IPS-NIHi7 (cell line): ENCODE data around the gene MYCBPAP.

ENCODE experiments used
- DNase-seq: peaks from one replicate; pipeline ENCODE4 v3.0.0; 2012; ENCODE audit warnings: mixed read lengths; ENCODE audit errors: extremely low spot score

MYCBPAP gene

GRCh38 chr17:50491505-50491904 lies 16.7 kb upstream of the MYCBPAP start:
- DNase-seq = no peak

DNA sequence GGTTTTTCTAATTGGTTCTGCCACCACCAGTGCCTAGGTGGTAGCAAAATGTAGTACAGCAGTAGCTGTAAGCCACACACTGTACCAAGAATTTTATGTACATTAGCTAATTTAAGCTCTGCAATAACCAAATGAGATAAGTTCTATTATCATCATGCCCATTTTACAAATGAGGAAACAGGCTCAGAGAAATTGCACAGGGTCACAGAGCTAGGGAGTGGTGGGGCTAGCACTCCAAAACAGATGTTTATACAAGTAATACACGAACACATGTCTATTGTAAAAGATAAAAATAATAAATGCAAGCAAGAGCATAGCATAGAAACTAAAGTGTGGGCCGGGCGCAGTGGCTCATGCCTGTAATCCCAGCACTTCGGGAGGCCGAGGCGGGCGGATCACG lies 16.0 kb upstream of the MYCBPAP start:
- no peak for DNase-seq

- DNase-seq = no peak
These were observed 14.5 kb upstream of the MYCBPAP start for GRCh38 chr17:50493744-50494143.

DNA sequence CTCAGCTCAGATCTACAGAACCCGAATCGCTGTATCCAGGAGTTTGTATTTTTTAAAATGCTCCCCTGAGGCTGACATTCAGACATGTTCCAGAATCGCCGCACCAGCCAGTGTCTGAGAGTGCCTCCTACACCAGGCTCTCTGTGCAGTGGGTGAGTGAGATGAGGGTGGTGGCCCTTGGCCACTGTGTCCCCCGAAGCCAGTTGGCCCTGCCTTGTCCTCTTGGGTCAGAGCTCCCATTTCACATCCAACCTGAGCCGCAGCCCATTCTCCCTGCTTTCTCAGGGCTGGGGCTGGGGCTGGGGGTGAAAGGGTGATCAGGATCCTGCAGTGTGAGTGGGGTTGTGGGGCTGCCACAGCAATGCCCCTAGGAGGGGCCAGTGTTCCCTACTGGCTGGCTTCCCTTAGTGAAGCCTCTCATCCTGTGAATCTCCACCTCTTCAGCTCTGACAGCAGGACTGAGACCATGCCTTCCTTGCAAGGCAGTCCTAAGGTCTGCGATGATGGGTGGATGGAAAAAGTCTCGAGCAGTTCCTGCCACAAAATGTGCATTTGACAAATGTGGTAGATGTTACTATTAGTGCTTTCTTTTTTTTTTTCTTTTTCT lies 12.9 kb upstream of the MYCBPAP start:
- no peak for DNase-seq

GRCh38 chr17:50495918-50496317 lies 12.3 kb upstream of the MYCBPAP start:
- no peak for DNase-seq

DNA sequence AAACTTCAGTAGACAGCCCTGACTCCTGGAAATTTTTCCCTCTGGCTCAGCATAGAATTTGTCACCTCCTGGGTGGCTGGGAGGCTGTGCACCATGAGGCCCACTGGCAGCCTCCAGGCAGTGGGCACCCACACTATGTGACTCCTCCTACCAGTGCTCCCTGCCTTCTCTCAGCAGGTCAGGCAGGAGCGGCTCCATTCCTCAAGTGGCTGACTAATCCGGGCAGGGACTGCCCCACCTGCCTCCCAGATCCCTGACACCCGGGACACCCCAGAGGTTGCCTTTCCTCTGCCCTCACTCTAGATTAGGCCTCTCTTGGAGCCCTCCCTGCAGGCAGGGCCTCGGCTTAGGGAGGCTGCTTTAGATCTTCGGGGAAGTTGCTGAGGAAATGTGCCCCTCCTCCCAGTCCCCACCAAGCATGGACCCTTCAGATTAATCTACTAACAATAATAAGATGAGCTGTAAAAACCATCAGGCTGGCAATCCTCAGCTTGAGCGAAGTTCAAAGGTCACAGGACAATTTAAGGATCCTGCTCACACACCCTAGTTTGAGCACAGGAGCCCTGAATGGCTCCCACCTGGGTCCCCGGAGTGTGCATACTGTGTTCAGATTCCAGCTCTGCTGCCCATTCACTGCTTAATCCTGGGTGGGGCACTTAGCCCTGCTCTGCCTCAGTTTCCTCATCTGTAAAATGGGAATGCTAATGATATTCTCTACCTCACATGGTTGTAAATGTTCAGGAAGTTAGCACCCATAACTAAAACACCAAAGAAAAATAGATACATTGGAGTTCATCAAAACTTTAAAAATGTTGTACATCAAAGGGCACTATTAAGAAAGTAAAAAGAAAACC lies 10.0 kb upstream of the MYCBPAP start:
- DNase-seq = no peak

DNA sequence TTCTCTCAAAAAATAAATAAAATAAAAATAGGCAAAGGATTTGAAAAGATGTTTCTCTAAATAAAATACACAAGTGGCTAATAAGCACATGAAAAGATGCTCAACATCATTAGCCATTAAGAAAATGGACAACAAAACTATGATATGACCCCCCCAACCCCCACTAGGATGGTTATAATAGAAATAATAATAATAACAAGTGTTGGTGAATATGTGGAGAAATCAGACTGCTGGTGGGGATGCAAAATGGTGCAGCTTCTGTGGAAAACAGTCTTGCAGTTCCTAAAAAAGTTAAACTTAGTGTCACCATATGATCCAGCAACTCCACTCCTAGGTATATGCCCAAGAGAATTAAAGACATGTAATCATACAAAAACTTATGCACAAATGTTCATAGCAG lies 9.0 kb upstream of the MYCBPAP start:
- no peak for DNase-seq

GRCh38 chr17:50499721-50500120 lies 8.5 kb upstream of the MYCBPAP start:
- no peak for DNase-seq

DNA sequence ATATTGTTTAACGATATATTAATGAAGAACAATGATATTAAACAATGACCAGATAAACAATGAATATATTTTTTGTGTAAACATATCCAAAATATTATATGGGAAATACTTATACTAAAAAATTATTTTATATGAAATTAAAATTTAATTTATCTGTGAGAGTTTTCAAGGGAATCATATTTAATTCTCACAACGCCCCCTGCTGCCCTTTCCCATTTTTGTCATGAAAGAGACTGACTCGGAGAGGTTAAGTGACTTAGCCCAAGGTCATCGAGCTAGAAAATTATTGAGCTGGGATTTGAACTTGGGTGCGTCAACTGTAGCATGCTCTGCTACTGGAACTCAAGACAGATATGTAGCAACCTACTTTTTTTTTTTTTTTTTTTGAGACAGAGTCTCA lies 7.2 kb upstream of the MYCBPAP start:
- no peak for DNase-seq

DNA sequence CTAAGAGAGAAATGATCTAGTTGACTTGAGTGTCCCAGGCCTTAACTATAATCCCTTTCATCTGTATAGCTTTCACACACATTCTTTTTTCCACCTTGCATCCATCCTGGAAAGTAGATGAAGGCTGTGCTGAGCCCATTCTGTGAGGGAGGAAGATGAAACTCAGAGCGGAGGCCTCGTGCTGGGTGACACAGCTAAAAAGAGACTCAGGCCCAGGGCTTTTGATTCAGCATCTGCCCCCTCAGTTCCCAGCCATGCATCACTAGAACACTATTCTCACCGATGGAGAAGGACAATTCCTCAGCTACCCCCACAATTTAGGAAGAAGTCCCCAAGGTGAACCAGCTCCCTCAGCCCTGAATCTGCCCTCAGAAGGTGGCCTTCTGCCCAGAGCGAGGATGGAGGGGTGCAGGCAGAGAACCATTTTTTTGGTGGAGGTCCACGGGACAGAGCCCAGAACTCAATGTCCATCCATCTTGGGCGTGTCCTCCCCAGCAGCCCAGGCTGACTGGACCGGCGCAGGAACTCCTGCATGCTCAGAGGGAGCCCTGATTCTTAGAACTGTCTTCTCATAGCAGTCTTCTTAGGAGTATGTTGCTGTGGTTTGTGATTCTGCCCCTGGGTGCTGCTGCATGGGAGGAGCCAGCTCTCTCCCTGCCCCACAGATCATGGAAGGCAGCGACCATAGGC lies 5.8 kb upstream of the MYCBPAP start:
- no peak for DNase-seq

GRCh38 chr17:50505591-50506130 lies 2.6 kb upstream of the MYCBPAP start:
- DNase-seq = no peak

- no peak for DNase-seq
These were observed 1.9 kb upstream of the MYCBPAP start for GRCh38 chr17:50506298-50506697.

GRCh38 chr17:50508573-50509460 lies 578 bp downstream of the MYCBPAP start:
- no peak for DNase-seq

DNA sequence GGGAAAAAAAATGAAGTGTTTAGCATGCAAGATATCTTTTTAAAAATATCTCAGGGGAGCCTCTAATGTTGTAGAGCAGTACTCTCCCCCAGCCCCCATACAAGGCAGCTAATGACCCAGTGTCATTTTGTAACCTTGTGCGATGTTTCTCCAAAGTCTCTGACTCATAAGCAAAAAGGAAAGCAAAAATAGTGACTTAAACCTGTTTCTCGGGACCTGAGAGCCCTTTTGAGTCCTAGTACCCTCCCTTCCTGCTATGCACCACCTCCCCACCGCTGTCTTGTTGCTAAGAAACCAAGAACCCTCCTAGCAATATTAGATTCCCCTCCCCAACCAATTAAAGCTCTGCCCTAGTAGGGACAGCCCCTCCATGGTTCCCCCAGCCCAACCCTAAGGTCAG lies 2.8 kb downstream of the MYCBPAP start:
- no peak for DNase-seq

- no peak for DNase-seq
These were observed 5.3 kb downstream of the MYCBPAP start for GRCh38 chr17:50513495-50513894.

GRCh38 chr17:50514388-50514787 lies 6.1 kb downstream of the MYCBPAP start:
- DNase-seq = no peak

- DNase-seq = no peak
These were observed 6.9 kb downstream of the MYCBPAP start for GRCh38 chr17:50514936-50515702.

DNA sequence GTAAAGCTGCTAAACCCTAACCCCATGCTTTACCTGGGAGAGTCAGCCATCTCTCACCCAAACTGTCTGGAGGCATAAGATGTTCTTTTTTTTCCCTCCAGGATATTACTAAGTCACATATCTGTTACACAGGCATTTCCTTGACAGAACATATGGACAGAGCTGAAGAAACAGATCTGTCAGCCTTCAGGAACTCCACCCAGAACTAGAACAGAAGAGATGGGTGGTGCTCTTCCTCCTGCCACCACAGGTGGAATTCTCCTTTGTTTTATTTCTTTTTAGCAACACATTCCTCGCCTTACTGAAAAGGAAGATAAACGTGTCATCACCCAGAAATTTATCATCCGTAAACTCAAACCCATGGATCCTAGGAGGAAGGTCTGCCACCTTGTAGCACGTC lies 8.8 kb downstream of the MYCBPAP start:
- DNase-seq = no peak

GRCh38 chr17:50517504-50518383 lies 9.5 kb downstream of the MYCBPAP start:
- no peak for DNase-seq
